ENCODE results near the gene TAF6L.

DNA sequence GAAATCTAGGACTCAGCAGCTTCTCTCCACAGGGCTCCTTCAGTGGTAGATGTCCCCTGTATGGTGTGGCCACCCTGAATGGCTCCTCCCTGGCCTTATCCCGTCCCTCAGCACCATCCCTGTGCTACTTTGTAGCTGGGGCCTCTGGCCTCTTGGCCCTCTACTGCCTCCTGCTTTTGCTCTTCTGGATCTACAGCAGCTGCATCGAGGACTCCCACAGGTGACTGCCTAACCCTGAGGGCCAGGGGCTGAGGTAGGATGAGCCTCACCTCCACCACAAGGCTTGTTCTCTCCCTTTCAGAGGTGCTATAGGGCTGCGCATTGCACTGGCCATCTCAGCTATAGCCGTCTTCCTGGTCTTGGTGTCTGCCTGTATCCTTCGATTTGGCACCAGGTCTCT lies 17.8 kb downstream of the TAF6L start:
- no peak for TF ChIP-seq CTCF (IDR thresholded peaks at IDR 0.05; ENCODE audit: poor library complexity, severe bottlenecking)
- TF ChIP-seq EZH2 (IDR thresholded peaks at IDR 0.05; ENCODE audit: borderline replicate concordance, insufficient read depth, low read length, poor library complexity, severe bottlenecking) = no peak
- no peak for TF ChIP-seq EP300 (conservative IDR thresholded peaks at IDR 0.05; ENCODE audit: poor library complexity, severe bottlenecking)
- TF ChIP-seq POLR2AphosphoS5 (IDR thresholded peaks at IDR 0.05) = no peak
- no peak for TF ChIP-seq TAF1 (IDR thresholded peaks at IDR 0.05; ENCODE audit: low read depth)
- TF ChIP-seq REST (IDR thresholded peaks at IDR 0.05; ENCODE audit: borderline replicate concordance) = no peak
- no peak for TF ChIP-seq RAD21 (conservative IDR thresholded peaks at IDR 0.05)

Data from neural cell (in vitro differentiated cells).